ENCODE data around the gene SNX19.

Gene SNX19

GRCh38 chr11:130913268-130913667, 3.0 kb downstream of the SNX19 start:
- Histone ChIP-seq H3K79me2 (ENCODE audit: insufficient read depth, low read length) (peaks cover 10% of the 10 kb centered on the region; the same call in 1 of the 2 replicates), H3K4me2 (ENCODE audit: low read depth, low read length, poor library complexity, severe bottlenecking) (no peak overlapping the region), H3K9me3 (ENCODE audit: insufficient read depth, low read length) (no peaks in the 10 kb centered on the region), H3K9ac (ENCODE audit: low read length) (no peak overlapping the region), H4K20me1 (ENCODE audit: low read depth, low read length) (no peaks in the 10 kb centered on the region), H3K4me3 (ENCODE audit: insufficient read depth, low read length, poor library complexity, severe bottlenecking) (no peak overlapping the region), H3K9me2 (replicated peaks; ENCODE audit: insufficient read depth, low read length) (no peaks in the 10 kb centered on the region), H3K27ac (ENCODE audit: low read depth, low read length) (no peak overlapping the region), H3K36me3 (ENCODE audit: low read length) (no peaks in the 10 kb centered on the region), H2AFZ (ENCODE audit: low read depth, low read length, severe bottlenecking) (no peak overlapping the region), H3K27me3 (ENCODE audit: low read length) (no peaks in the 10 kb centered on the region), H3F3A (ENCODE audit: insufficient read depth) (no peaks in the 10 kb centered on the region)
- TF ChIP-seq CTCF (IDR thresholded peaks at IDR 0.05; ENCODE audit: insufficient read depth, low read length, poor library complexity, severe bottlenecking) (no peak), EZH2phosphoT487 (conservative IDR thresholded peaks at IDR 0.05; ENCODE audit: low read length) (no peak)

GRCh38 chr11:130912552-130912951, 3.7 kb downstream of the SNX19 start:
- Histone ChIP-seq H4K20me1 (ENCODE audit: low read depth, low read length) (no peaks in the 10 kb centered on the region), H3K4me2 (ENCODE audit: low read depth, low read length, poor library complexity, severe bottlenecking) (no peak overlapping the region), H3K4me3 (ENCODE audit: insufficient read depth, low read length, poor library complexity, severe bottlenecking) (no peak overlapping the region), H3K27me3 (ENCODE audit: low read length) (no peaks in the 10 kb centered on the region), H3K36me3 (ENCODE audit: low read length) (no peaks in the 10 kb centered on the region), H3K9me2 (replicated peaks; ENCODE audit: insufficient read depth, low read length) (no peaks in the 10 kb centered on the region), H3K27ac (ENCODE audit: low read depth, low read length) (no peak overlapping the region), H3K9ac (ENCODE audit: low read length) (no peak overlapping the region), H3K9me3 (ENCODE audit: insufficient read depth, low read length) (no peaks in the 10 kb centered on the region), H3K79me2 (ENCODE audit: insufficient read depth, low read length) (peaks cover 10% of the 10 kb centered on the region; the same call in 1 of the 2 replicates), H3F3A (ENCODE audit: insufficient read depth) (no peaks in the 10 kb centered on the region), H2AFZ (ENCODE audit: low read depth, low read length, severe bottlenecking) (no peak overlapping the region)
- no peak for TF ChIP-seq CTCF (IDR thresholded peaks at IDR 0.05; ENCODE audit: insufficient read depth, low read length, poor library complexity, severe bottlenecking)
- TF ChIP-seq EZH2phosphoT487 (conservative IDR thresholded peaks at IDR 0.05; ENCODE audit: low read length) = no peak

- no peak overlapping the region for H3K9ac ChIP-seq (ENCODE audit: low read length)
- H3K27me3 ChIP-seq (ENCODE audit: low read length) = no peaks in the 10 kb centered on the region
- no peak overlapping the region for H3K27ac ChIP-seq (ENCODE audit: low read depth, low read length)
- TF ChIP-seq EZH2phosphoT487 (conservative IDR thresholded peaks at IDR 0.05; ENCODE audit: low read length) (no peak), CTCF (IDR thresholded peaks at IDR 0.05; ENCODE audit: insufficient read depth, low read length, poor library complexity, severe bottlenecking) (no peak)
- no peak overlapping the region for H3K4me3 ChIP-seq (ENCODE audit: insufficient read depth, low read length, poor library complexity, severe bottlenecking)
- H3K4me2 ChIP-seq (ENCODE audit: low read depth, low read length, poor library complexity, severe bottlenecking) = no peak overlapping the region
- peaks cover 10% of the 10 kb centered on the region; the same call in 1 of the 2 replicates for H3K79me2 ChIP-seq (ENCODE audit: insufficient read depth, low read length)
- H3K9me3 ChIP-seq (ENCODE audit: insufficient read depth, low read length) = no peaks in the 10 kb centered on the region
- no peak overlapping the region for H2AFZ ChIP-seq (ENCODE audit: low read depth, low read length, severe bottlenecking)
- H3K9me2 ChIP-seq (replicated peaks; ENCODE audit: insufficient read depth, low read length) = no peaks in the 10 kb centered on the region
- H4K20me1 ChIP-seq (ENCODE audit: low read depth, low read length) = no peaks in the 10 kb centered on the region
- no peaks in the 10 kb centered on the region for H3K36me3 ChIP-seq (ENCODE audit: low read length)
- H3F3A ChIP-seq (ENCODE audit: insufficient read depth) = no peaks in the 10 kb centered on the region
Observed at GRCh38 chr11:130911306-130911705, 5.0 kb downstream of the SNX19 start.
